NCI-H82 (cell line): ENCODE measurements around the gene TNNT3.

Source experiments
- DNase-seq: peaks from one replicate; lab custom pipeline; 2025; lab: John Stamatoyannopoulos, UW

TNNT3 gene

DNA sequence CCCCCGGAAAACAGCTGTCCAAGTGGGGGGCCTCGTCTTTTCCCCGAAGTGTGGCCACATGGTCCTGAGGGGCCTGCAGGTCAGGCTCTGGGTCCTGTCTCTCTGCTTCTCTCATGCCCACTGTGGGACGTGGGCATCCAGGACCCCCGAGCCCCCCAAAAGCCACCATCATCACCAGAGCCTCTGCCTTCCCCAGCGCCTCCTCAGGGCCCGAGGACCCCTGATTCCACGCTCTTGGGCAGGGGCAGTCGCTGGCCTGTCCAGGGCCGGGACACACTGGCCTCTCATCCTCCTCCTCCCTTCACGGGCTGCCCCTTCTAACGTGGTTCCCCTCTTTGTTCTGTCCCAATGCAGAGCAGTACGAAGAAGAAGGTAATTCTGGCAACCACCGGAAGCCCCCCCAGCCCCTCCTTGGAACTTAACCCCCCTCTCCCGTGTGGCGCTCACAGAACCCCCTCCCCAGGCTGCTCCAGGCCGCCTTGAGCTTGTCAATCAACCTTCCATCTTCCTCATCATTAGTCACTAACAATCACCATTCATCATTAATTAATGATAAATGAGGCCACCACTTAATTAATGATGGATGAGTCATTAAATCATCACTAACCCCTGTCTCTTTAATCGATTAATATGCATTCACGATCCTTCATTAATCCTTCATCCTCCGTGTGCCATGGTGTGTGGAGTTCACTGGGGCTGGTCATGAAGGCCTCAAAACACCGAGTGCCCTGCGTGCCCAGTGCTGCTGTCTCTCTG lies 3.9 kb downstream of the TNNT3 start:
- DNase-seq, result no peak

DNA sequence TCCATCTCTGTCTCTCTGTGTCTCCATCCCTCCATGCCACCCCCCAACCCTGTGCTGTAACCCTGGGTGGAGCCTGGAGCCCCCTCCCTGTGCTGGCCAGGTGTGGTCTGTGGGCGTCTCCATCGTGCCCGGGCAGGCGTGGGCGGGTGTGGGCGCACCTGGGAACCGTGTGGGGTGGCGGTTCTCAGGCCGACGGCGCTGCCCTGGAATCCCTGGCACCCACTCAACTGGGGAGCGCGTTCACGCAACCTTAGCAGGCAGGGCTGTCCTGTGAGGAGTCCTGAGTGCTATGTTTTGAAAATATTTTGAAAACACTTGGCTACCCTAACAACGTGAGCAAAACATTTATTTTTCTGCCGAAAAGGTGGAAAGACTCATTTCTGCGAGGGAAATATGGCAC lies 4.7 kb downstream of the TNNT3 start:
- no peak for DNase-seq

DNA sequence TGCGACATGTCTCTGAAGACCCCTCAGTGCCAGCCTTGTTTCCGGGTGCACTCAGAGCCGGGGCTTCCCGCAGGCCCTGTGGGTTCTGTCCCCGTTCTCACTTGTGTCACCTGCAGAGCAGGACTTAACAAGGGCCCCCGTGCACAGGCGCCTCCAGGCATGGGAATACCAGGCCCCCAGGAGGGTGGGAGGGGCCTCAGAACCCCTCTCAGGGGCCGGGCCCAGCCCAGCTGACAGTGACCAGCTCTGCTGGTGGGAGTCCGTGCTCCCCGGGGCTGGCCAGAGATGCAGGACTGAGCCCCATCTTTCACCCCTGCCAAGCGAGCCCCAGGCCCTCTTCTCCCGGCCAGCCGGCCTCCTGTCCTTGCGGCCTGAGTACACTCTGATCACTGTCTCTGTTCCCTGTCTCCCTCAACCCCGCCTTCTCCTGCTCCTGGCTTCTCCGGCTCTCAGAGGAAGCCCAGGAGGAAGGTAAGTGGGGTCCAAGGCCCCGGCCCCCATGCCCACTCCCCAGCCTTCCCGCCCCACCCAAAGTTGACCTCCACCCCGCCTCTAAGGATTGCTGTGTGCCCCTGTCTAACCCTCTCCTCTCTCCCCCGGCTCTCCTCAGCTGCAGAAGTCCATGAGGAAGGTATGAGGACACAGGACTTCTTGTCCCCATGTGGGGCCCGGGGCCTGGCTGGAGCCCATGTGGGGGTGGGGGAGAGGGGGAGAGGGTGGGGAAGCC lies 5.3 kb downstream of the TNNT3 start:
- DNase-seq, result no peak

DNA sequence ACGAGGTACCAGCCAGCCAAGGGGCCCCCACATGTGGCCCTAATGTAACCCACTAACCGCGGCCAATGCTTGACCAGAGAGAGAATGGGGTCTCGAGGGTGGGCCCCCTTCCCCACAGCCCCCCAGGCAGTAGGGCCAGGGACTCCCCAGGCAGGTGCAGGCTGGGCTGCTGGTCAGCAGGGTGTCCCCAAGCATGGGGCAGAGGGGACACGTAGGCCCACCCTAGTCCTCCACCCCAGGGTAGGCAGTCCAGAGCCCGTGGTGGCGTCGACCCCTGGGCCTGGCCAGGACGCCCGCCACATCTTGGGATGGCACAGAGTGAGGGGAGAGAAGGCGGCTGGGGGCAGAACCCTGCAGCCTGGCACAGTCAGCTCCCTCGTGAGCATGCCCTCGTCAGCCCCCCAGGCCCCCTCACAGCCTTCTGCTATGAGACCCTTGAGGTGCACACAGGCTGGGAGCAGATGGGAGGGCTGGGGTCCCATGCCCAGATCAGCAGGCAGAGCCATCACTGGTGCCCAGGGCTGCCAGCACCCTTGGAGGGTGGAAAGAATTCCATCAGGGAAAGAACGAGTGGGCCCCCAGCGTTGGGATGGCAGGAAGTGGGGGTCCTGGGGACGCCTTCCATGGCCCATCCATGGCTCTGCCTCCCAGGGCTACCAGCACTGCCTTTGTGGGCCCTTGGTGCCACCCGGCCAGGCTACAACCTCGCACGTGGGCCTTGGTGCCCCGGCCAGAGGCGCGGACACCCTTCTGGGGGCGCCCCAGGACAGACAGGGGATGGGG lies 6.1 kb downstream of the TNNT3 start:
- no peak for DNase-seq

DNA sequence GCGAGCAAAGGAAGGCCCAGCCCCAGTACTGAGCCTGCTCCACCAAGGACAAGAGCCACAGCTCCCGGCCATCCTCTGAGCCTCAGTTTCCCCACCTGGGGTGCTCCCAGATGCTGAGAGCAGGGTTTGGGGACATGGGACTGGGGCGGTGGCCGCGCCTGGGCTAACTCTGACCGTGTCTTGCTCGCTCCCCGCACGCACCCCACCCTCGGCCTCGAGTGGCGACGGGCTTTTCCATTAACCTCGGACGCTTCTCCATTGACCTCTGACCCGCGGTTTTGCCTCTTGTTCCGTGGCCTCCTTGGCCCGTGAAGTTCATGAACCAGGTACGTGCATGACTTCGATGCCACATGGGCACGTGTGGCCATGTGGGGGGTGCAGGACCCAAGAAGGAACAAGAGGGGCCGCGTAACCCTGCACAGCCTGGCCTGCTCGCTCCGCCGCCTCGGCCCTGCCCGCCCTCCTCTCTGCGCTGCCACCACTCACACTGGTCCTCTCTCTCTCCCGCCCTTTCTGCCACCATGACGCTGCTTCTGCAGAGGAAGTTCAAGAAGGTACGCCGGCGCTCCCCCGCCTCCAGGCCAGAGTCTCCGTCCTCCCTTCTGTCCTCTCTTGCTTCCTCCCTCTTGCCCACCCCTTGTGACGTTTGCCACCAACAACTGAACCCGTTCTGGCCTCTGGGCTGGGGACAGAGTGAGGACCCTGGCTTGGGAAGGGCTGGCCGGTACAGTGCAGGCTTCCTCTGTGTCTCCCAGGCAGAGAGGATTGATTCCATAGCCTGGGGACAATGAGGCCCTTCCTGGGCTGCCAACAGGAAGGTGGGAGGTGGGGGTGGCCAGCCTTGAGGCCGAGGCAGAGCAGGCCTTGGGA lies 6.9 kb downstream of the TNNT3 start:
- no peak for DNase-seq

DNA sequence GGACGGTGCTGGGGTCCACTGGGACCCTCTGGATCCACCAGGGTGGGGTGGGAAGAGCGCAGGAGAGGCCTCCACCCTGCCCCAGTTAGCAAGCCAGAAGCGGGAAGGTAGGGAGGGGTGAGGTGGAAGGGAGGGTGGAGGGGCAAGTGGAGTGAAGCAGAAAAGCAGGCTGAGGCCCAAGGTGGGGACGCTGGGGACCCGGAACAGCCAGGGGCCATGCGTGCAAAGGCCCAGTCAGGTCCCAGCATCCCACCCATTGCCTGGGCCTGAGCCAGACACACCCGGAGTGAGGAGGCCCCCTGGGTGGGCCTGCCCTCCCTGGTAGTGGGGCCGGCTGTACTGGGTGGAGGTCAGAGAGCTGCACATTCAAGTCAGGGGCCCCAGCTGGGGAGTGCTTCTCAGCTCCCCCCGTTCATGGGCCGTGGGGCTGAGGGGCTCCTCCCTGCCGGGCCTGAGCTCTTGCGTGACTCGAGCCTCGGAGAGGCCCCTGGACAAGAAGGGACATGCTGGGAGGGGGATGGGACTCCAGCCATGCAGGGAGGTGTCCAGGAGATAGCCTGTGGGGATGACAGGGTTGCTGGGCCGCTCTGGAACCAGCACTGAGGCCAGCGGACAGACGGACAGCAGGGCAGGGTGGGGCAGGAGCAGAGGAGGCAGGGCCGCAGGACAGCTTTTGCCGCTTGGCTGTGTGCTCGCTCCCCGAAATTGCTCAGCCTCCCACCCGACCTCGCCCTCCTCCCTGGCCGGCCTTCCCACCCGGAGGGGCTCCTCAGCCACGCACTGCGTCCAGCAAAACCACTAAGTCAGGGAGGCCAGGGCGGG lies 7.7 kb downstream of the TNNT3 start:
- DNase-seq, result no peak

DNA sequence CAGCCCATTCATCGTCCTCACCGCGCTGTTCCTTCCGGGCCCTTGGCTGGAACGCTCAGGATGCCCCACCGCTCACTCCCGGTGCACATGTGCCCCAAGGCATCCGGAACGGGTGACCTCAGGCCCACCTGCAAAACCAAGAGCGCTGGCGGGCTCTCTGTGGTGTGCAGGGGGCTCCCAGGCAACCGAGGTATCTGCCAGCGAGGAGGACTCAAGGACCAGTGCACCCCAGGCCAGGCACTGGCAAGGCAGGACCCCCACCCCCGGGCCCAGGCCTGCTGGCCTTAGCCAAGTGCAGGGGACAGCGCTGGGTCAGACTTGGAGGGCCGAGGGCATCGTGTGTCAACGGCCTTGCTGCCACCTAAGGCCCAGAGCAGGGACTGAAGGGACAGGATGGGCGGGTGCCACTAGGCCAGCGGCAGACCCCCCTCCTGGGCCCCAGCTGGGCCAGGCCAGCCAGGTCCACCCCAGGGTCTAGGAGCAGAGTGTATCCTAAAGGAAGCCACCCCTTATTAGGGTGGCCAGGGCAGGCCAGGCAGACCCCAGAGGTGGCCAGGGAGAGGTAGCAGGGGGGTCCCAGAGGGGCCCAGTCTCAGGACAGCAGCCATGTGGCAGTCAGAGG lies 8.5 kb downstream of the TNNT3 start:
- DNase-seq, result no peak

DNA sequence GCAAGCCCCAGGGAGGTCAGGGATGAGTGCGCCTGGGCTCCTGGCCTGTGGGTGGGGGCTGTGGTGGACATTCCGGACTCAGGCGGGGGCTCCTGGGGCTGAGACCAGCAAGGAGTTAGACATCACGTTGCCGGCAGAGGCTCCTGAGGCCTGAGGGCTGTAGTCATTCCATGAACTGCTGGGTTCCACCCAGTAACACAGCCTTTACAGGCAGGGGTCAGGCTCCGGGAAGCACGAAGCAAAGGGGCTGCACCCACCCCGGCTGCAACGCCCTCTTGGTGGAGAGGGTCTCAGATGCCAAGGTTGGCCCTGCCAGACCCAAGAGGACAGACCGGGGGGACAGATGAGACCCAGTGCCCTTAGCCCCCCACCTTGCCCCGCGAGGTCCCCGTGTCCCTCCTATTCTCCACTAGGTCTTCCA lies 9.0 kb downstream of the TNNT3 start:
- DNase-seq, result no peak

DNA sequence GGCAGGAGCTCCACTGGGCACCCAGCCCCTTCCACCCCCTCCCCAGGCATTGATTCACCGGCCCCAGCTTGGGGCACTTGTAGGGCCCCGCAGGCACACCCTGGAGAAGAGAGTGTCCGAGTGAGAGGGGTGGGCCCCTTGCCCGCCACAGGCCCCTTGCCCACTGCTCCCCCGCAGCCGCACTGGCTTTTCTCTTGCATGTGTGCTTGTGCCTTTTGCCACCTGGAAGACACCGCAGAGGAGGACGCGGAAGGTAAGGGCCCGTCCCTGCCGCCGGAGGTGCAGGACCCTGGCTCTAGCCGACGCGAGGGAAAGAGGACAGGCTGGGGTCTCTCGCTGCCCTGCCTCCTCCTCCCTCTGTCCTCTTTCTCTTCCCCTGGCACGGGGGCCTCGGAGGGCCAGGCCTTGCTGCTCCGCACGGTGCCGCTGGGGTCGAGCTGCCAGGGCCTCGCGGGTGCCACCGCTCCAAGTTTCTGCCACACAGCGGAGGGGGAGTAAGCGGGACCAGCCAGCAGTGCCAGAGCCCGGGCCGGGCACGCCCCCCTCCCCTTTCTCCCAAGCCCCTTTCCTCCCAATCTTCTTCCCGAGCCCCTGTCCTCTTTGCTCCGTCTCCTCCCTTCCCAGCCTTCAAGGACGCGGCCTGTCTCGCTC lies 9.5 kb downstream of the TNNT3 start:
- no peak for DNase-seq

DNA sequence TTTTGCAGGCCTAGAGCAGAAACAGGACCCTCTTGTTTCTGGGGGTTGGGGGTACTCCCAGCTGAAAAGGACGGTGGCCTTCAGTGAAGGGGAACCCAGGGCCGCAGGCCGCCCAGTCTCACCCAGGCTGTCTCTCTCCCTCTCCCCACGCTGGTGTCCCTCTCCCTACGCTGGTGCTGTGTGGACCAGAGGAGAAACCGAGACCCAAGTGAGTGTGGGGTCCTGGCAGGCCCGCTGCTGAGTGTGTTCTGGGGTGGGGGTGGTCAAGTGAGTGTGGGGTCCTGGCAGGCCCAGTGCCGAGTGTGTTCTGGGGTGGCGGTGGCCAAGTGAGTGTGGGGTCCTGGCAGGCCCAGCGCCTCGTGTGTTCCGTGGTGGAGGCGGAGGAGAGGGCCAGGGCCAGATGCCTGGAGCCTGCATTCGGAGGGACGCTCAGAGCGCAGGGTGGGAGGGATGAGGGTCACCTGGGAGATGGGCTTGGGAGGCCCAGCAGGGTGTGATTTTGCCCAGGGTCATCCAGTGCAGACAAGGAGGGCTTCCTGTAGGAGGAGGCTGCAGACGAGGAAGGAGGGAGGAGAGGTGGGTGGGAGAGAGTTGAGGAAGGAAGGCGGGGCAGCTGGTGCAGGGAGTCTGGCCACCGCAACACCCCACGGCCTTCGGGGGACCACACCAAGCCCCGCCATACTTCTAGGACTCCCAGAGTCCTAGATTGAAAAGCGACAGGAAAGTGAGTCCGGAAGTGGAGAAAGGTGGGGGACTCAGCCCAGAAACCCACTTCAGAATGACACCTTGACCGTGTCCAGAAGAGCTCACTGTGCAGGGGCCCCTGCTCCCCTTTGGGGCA lies 10.3 kb downstream of the TNNT3 start:
- DNase-seq, result no peak

DNA sequence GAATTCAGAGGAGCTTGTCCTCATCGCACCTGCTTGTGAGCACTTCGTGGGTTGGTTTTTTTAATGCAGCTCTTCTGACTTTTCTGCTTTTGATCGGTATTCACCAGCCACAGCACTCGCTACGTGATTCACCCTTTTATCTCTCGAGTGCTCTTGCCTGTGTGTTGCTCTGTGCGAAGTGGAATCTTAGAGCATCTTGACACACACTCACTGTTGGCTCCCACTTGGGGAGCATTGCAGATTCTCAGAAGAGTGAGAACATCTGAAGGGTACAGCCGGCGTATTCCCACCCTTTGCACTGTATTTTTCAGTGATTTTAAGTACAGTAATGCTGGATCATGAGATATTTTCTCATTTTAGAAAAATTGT lies 10.9 kb downstream of the TNNT3 start:
- no peak for DNase-seq

DNA sequence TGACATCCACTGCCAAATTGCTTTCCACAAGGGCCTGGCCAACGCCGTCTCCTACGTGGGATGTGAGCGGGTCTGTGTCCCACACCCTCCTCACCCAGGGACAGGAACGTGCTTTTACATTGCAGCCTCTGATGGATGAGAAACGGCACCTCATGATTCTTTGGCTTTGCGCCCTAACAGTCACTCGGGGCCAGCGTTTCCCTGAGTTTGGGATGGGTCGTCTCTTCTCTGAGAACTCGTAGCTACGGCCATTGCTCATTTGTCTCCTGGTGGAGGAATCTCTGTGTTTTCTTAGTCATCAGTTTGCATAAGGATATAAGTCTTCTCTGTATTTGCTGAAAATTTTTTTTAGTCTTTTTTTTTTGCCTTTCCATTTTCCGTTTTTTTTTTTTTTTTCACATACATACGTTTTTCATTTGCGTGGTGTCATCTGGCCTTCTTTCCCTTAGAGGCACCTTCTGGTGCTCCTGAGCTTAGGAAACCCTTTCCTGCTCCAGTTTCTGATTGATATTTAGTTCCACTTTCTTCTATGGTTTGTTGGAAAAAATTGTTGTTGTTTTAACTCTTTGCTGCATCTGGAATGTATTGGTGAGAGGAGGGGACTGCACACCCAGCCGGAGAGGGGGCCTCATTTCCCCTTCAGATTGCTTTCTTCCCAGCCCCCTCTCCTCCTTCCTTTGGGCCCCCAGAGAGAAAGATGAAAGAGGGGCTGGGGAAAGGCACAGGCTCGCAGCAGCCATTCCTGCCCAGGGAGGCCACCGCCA lies 12.0 kb downstream of the TNNT3 start:
- no peak for DNase-seq

DNA sequence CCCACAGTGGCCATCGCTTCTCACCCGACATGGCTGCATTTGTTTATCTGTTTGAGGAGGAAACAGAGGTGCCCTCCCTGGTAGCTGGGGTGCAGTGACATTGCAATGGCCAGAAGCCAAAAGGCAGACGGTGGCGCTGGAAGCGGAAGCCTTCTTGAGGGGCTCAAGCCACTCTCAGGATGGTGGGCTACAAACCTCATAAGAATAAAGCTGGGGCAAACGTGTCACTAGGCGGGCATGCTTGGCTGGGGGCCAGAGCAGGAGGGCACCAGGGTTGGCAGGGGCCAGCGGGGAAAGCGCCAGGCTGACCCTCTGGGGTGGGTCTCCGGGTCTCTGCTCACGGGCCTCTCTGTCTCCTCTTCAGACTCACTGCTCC lies 12.6 kb downstream of the TNNT3 start:
- no peak for DNase-seq

DNA sequence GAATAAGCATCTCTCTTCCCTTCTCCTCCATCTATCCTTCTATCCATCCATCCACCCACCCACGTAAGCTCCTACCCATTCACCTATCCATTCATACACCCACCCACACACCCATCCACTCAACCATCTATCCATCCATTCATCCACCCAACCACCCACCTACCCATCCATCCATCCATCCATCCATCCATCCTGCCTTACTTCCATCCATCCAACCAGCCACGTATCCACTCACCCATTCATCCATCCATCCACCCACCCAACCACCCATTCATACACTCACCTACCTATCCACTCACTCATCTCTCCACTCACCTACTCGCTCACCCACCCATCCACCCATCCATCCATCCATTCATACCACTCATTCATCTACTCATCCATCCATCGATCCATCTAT lies 13.2 kb downstream of the TNNT3 start:
- DNase-seq, result no peak

DNA sequence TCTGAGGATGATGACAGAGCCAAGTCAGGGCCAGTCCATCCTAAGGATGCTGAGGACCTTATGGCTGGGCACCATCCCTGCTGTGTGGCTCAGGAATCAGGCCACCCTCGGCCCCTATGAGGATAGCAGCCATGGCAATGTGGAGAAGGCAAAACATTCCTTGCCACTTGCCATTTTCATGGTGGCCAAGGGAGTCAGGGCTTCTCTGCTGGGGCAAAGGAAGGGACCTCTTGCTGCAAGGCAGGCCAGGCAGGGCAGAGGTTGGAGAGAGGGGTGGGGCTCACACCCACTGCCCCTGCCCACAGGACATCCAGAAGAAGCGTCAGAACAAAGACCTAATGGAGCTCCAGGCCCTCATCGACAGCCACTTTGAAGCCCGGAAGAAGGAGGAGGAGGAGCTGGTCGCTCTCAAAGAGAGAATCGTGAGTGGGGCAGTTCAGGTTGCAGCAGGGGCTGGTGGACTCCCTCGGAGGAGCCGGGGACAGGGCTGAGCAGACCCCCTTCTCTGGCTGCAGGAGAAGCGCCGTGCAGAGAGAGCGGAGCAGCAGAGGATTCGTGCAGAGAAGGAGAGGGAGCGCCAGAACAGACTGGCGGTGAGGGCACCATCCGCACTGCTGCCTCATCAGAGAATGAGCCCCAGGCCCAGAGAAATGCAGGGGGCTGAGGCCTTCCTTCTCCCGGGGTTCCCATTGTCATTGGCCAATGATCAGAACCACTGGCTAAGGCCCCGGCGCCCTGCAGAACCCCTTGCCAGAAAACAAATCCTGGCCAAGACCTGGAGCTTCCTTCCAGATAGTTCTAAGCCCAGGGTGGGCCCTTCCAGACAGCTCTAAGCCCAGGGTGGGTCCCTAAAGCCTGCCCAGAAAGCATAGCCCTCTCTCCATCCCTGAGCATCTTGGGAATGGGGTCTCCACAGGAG lies 14.2 kb downstream of the TNNT3 start:
- no peak for DNase-seq

DNA sequence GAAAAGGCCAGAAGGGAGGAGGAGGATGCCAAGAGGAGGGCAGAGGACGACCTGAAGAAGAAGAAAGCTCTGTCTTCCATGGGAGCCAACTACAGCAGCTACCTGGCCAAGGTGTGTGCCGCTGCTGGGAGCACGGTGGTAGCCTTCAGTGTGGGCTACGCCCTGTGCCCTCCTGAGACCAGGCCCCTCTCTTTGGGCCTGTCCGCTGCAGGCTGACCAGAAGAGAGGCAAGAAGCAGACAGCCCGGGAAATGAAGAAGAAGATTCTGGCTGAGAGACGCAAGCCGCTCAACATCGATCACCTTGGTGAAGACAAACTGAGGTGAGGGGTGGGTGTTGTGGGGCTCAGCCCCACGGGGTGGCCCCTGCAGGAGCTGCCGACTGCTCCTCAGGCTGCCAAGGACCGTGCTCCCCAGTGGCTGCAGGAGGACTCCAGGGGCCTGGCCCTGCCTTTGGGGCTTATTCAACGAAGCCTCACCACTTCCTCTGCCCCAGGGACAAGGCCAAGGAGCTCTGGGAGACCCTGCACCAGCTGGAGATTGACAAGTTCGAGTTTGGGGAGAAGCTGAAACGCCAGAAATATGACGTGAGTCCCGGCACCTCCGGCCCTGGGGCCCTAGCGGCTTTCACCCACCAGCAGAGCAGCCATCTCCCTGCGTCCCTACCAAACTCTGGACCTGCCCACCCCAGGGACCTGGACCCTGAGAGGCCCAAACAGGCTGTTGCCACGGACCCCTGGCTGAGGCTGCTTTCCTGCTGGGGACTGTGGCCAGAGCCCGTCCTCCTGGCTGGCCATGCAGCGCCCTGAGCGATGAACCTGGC lies 15.0 kb downstream of the TNNT3 start:
- DNase-seq, result no peak
